K562 (cell line): Measurements from ENCODE around the gene CD34. TPM values are rescaled to one million over a fixed set of nuclear protein-coding genes. Genes with fewer than 3 reads are reported as not detected.

ENCODE experiments used
- ATF3 ChIP-seq, 2 experiments: fragments of 450-650 bp in 1 of 2; sonication (generic) in 1 of 2; formaldehyde crosslinking in 1 of 2; IDR thresholded peaks in 1 of 2; conservative IDR thresholded peaks in 1 of 2; 2 replicates each; pipeline versions ENCODE4 v1.6.1 to v1.8.1; 2016 to 2023; ENCODE audit warnings: mild to moderate bottlenecking in 2 of 2, moderate library complexity in 2 of 2, inconsistent platforms in 1 of 2, missing genetic modification reagents in 1 of 2
- ATF7 ChIP-seq: fragments of 450-650 bp; IDR thresholded peaks from 2 replicates; pipeline ENCODE4 v1.7.1; 2014; ENCODE audit warnings: mild to moderate bottlenecking, moderate library complexity
- CAMTA2 ChIP-seq: fragments of 250-450 bp; sonication (Bioruptor Pico); conservative IDR thresholded peaks from 2 replicates; pipeline ENCODE4 v1.5.1; 2022
- CEBPB ChIP-seq: fragments of 450-650 bp; IDR thresholded peaks from 2 replicates; pipeline ENCODE4 v1.6.1; 2016; ENCODE audit warnings: missing genetic modification characterization, missing compliant biosample characterization
- CTBP1 ChIP-seq: fragments of 450-650 bp; IDR thresholded peaks from 2 replicates; pipeline ENCODE4 v1.6.1; 2016; ENCODE audit warnings: borderline replicate concordance
- DNMT1 ChIP-seq: fragments of 450-650 bp; IDR thresholded peaks from 2 replicates; pipeline ENCODE4 v1.6.1; 2016; ENCODE audit warnings: antibody characterized with exemption, mild to moderate bottlenecking
- FOXP4 ChIP-seq: sonication (generic); formaldehyde crosslinking; IDR thresholded peaks from 2 replicates; pipeline ENCODE4 v1.8.0; 2022; ENCODE audit warnings: mild to moderate bottlenecking, missing genetic modification reagents, borderline replicate concordance
- HSF4 ChIP-seq: fragments of 250-450 bp; sonication (Bioruptor Pico); IDR thresholded peaks from 2 replicates; pipeline ENCODE4 v2.1.2; 2022; ENCODE audit warnings: mild to moderate bottlenecking, moderate library complexity, borderline replicate concordance
- MEIS2 ChIP-seq: fragments of 450-650 bp; IDR thresholded peaks from 2 replicates; pipeline ENCODE4 v1.6.1; 2014; ENCODE audit warnings: mild to moderate bottlenecking; ENCODE audit not compliant: partially characterized antibody
- MLLT1 ChIP-seq, 2 experiments: fragments of 450-650 bp; IDR thresholded peaks; 2 replicates each; pipeline ENCODE4 v1.6.1; 2016
- MTF1 ChIP-seq: fragments of 250-450 bp; sonication (Bioruptor Pico); IDR thresholded peaks from 2 replicates; pipeline ENCODE4 v1.9.0; 2021; ENCODE audit warnings: moderate library complexity, mild to moderate bottlenecking, inconsistent platforms, borderline replicate concordance
- MXI1 ChIP-seq: IDR thresholded peaks from 2 replicates; pipeline ENCODE4 v1.6.1; 2011; ENCODE audit warnings: low read depth, mild to moderate bottlenecking, improper control_type of control experiment, low read length
- NUFIP1 ChIP-seq: fragments of 450-650 bp; IDR thresholded peaks from 2 replicates; pipeline ENCODE4 v1.6.1; 2018; ENCODE audit not compliant: partially characterized antibody
- PBX2 ChIP-seq, 2 experiments: IDR thresholded peaks in 1 of 2; conservative IDR thresholded peaks in 1 of 2; 2 replicates each; pipeline ENCODE4 v1.6.1; 2016; ENCODE audit warnings: low read depth in 2 of 2, mild to moderate bottlenecking in 1 of 2, missing compliant biosample characterization in 1 of 2, missing genetic modification characterization in 1 of 2, moderate library complexity in 1 of 2
- PKNOX1 ChIP-seq: fragments of 450-650 bp; IDR thresholded peaks from 2 replicates; pipeline ENCODE4 v1.6.1; 2016
- SRSF9 ChIP-seq: fragments of 200-400 bp; formaldehyde crosslinking; IDR thresholded peaks from 2 replicates; pipeline ENCODE4 v1.6.1; 2017; ENCODE audit warnings: low read depth, low read length, borderline replicate concordance
- SUPT5H ChIP-seq: fragments of 450-650 bp; IDR thresholded peaks from 2 replicates; pipeline ENCODE4 v1.6.1; 2016
- ZC3H11A ChIP-seq: IDR thresholded peaks from 2 replicates; pipeline ENCODE4 v1.6.1; 2012; ENCODE audit warnings: low read depth, low read length, improper control_type of control experiment
- polyA plus RNA-seq, 8 experiments: library from polyadenylated mRNA; depleted of rRNA in 4 of 8; stranded (reverse) in 5 of 8; unstranded in 3 of 8; fragments of >200 nt; fragmentation: Nextera tagmentation in 2 of 8; fragmentation: Illumina TruSeq in 1 of 8; extraction: Ambion mirVana in 2 of 8; extraction: Trizol in 1 of 8; gene quantifications; 2 replicates each; pipeline versions ENCODE4 v1.2.1 to v1.2.3, GENCODE V29; 2011 to 2014; ENCODE audit warnings: inconsistent platforms in 1 of 8, missing spikeins in 1 of 8
- total RNA-seq, 7 experiments: library from RNA; depleted of rRNA in 6 of 7; stranded (reverse); fragments of >200 nt in 6 of 7; fragmentation: Illumina TruSeq in 2 of 7; extraction: Trizol in 2 of 7; gene quantifications; 2 replicates each; pipeline versions ENCODE4 v1.2.1 to v1.2.3, GENCODE V29; 2011 to 2021; ENCODE audit warnings: low replicate concordance in 1 of 7

CD34 gene
- total and polyA plus RNA-seq, 9 of the 15 experiments (the other 6 are each of a cell fraction or from before 2014, with no cell fraction given): not detected

- TF ChIP-seq MXI1 (no peak), PKNOX1 (peak; percentile 79), CAMTA2 (no peak), MTF1 (CRISPR knock-in tag) (no peak), SUPT5H (no peak), ZC3H11A (no peak), NUFIP1 (no peak), CEBPB (peak; percentile 22; the same call in 1 of the 2 replicates), SRSF9 (no peak), HSF4 (CRISPR knock-in tag) (no peak), FOXP4 (no peak), DNMT1 (no peak), MLLT1 (IDR thresholded peaks at IDR 0.05) (no peak), ATF3 (IDR thresholded peaks at IDR 0.05) (peak; percentile 36; the same call in 1 of the 2 replicates), ATF3 (CRISPR knock-in tag; conservative IDR thresholded peaks at IDR 0.05) (no peak), PBX2 (CRISPR knock-in tag; IDR thresholded peaks at IDR 0.05; ENCODE audit: low read depth) (0 out of 2 replicates have a peak, but pooled peaks have one; percentile 23), PBX2 (tag; conservative IDR thresholded peaks at IDR 0.05; ENCODE audit: low read depth) (peak; percentile 50), MEIS2 (peak; percentile 79), CTBP1 (no peak), ATF7 (0 out of 2 replicates have a peak, but pooled peaks have one; percentile 32)
Measured at GRCh38 chr1:207878939-207879338, 32.0 kb downstream of the CD34 start (continued).
